ENCODE measurements around the gene IL5.
A peak's percentile ranks its signal among the peaks of the same experiment; 100 is the strongest.

IL5 gene

GRCh38 chr5:132498686-132499271 lies 44.5 kb downstream of the IL5 start:
- no peak for DNase-seq (ENCODE audit: low read depth)

GRCh38 chr5:132498152-132498551 lies 45.2 kb downstream of the IL5 start:
- DNase-seq (ENCODE audit: low read depth): no peak

- DNase-seq (ENCODE audit: low read depth): no peak
Measured at GRCh38 chr5:132497488-132497997, 45.8 kb downstream of the IL5 start.

- peak; percentile 55 for DNase-seq (ENCODE audit: low read depth)
Measured at GRCh38 chr5:132496631-132497487, 46.5 kb downstream of the IL5 start.

- peak; percentile 71 for DNase-seq (ENCODE audit: low read depth)
Measured at GRCh38 chr5:132496191-132496630, 47.1 kb downstream of the IL5 start.

- peak; percentile 68 for DNase-seq (ENCODE audit: low read depth)
Measured at GRCh38 chr5:132495667-132496190, 47.6 kb downstream of the IL5 start.

- no peak for DNase-seq (ENCODE audit: low read depth)
Measured at GRCh38 chr5:132493821-132494220, 49.5 kb downstream of the IL5 start.

GRCh38 chr5:132493241-132493640 lies 50.1 kb downstream of the IL5 start:
- DNase-seq (ENCODE audit: low read depth): no peak

- no peak for DNase-seq (ENCODE audit: low read depth)
Measured at GRCh38 chr5:132492386-132493125, 50.8 kb downstream of the IL5 start.
